ENCODE measurements around the gene TAF9. TPM values are rescaled to one million over a fixed set of nuclear protein-coding genes. Genes with fewer than 3 reads are reported as not detected.

Gene TAF9
- total and polyA plus RNA-seq, 12 donors, result 32.1 to 152 (median 58.2) TPM

- Histone ChIP-seq H3K4me1 (replicated peaks in 1 of 2) (no peaks in the 10 kb centered on the region), H3K9me3 (replicated peaks in 1 of 3) (no peaks in the 10 kb centered on the region), H3K36me3 (replicated peaks in 1 of 2) (peaks cover 0 to 5% of the 10 kb centered on the region in 2 donors), H3K27me3 (no peaks in the 10 kb centered on the region), H3K4me3 (no peak overlapping the region), H3K27ac (no peak overlapping the region)
- no peak for DNase-seq
- WGBS, 4 donors, result 91 to 94% (median 93%) methylated on average over 6 of the region's 6 CpGs
- intact Hi-C loops (cut with DNase I), result no loop called here
- TF ChIP-seq, protein P1, sequence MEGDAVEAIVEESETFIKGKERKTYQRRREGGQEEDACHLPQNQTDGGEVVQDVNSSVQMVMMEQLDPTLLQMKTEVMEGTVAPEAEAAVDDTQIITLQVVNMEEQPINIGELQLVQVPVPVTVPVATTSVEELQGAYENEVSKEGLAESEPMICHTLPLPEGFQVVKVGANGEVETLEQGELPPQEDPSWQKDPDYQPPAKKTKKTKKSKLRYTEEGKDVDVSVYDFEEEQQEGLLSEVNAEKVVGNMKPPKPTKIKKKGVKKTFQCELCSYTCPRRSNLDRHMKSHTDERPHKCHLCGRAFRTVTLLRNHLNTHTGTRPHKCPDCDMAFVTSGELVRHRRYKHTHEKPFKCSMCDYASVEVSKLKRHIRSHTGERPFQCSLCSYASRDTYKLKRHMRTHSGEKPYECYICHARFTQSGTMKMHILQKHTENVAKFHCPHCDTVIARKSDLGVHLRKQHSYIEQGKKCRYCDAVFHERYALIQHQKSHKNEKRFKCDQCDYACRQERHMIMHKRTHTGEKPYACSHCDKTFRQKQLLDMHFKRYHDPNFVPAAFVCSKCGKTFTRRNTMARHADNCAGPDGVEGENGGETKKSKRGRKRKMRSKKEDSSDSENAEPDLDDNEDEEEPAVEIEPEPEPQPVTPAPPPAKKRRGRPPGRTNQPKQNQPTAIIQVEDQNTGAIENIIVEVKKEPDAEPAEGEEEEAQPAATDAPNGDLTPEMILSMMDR (IDR thresholded peaks at IDR 0.05), result no peak
- no peak for TF ChIP-seq POLR2A (IDR thresholded peaks at IDR 0.05)
Measured at GRCh38 chr5:69416180-69416579, 46.9 kb upstream of the TAF9 start.

DNA sequence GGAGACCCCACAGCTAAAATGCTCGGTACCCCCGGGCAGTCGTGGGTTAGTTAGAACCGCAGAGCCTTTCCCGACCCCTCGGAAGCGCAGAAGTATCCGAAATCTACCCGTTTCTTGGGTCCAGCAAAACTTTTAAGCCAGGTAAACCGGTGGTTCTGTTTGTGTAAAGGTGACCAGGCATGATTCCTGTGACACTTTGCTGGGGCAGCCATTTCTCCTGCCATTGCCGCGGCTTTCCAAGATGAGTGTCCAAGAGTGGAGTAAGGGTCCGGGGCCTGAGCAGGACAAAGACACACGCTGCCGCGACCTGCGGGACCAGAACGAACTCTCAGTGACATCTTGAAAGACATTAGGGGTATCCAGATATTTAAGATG is 46.3 kb upstream of the TAF9 start:
- Histone ChIP-seq H3K4me3 (peak overlapping the region in 3 of 4 donors; percentile 49 to 75 (median 61)), H3K4me1 (replicated peaks in 1 of 2) (no peaks in the 10 kb centered on the region), H3K9me3 (replicated peaks in 1 of 3) (no peaks in the 10 kb centered on the region), H3K27ac (no peak overlapping the region), H3K27me3 (no peaks in the 10 kb centered on the region), H3K36me3 (replicated peaks in 1 of 2) (peaks cover 0 to 5% of the 10 kb centered on the region in 2 donors)
- no peak for DNase-seq
- intact Hi-C loops (cut with DNase I), result no loop called here
- TF ChIP-seq, protein P1 (IDR thresholded peaks at IDR 0.05), result no peak
- TF ChIP-seq POLR2A (IDR thresholded peaks at IDR 0.05), result no peak
- WGBS, 4 donors, result 48 to 73% (median 62%) methylated on average over 12 to 18 of the region's 18 CpGs

GRCh38 chr5:69414885-69415583 is 45.7 kb upstream of the TAF9 start, which contains the start of gene MARVELD2:
MARVELD2 (plus strand) TSS chr5:69415116; CDS start chr5:69419386, 4,270 bp downstream.
- Histone ChIP-seq H3K9me3 (replicated peaks in 1 of 3) (no peaks in the 10 kb centered on the region), H3K4me3 (peak within 1 kb of the TSS in 3 of 4 donors; percentile 49 to 75 (median 61)), H3K4me1 (replicated peaks in 1 of 2) (no peaks in the 10 kb centered on the region), H3K27me3 (no peaks in the 10 kb centered on the region), H3K36me3 (replicated peaks in 1 of 2) (peaks cover 0 to 5% of the 10 kb centered on the region in 2 donors), H3K27ac (peak within 1 kb of the TSS in 1 of 5 donors; percentile 49)
- TF ChIP-seq, protein P1 (IDR thresholded peaks at IDR 0.05), result peak in 4 of 6 experiments; percentile 9 to 36 (median 18)
- no peak for TF ChIP-seq POLR2A (IDR thresholded peaks at IDR 0.05)
- 16 to 40% (median 22%) methylated on average over 23 to 78 of the region's 78 CpGs for WGBS, 4 donors
- peak; percentile 62 to 82 (median 73) for DNase-seq
- intact Hi-C loops (cut with DNase I), result no loop called here

- 90 to 94% (median 93%) methylated on average over 14 to 15 of the region's 15 CpGs for WGBS, 4 donors
- Histone ChIP-seq H3K27me3 (no peaks in the 10 kb centered on the region), H3K4me3 (no peak overlapping the region), H3K36me3 (replicated peaks in 1 of 2) (peaks cover 0 to 36% of the 10 kb centered on the region in 2 donors), H3K27ac (no peak overlapping the region), H3K4me1 (replicated peaks in 1 of 2) (no peaks in the 10 kb centered on the region), H3K9me3 (replicated peaks in 1 of 3) (no peaks in the 10 kb centered on the region)
- intact Hi-C loops (cut with DNase I), result no loop called here
- no peak for DNase-seq
- TF ChIP-seq, protein P1 (IDR thresholded peaks at IDR 0.05), result no peak
- TF ChIP-seq POLR2A (IDR thresholded peaks at IDR 0.05), result no peak
Measured at GRCh38 chr5:69404659-69405330, 35.5 kb upstream of the TAF9 start.
